Measurements from ENCODE around the gene TAAR5.

DNA sequence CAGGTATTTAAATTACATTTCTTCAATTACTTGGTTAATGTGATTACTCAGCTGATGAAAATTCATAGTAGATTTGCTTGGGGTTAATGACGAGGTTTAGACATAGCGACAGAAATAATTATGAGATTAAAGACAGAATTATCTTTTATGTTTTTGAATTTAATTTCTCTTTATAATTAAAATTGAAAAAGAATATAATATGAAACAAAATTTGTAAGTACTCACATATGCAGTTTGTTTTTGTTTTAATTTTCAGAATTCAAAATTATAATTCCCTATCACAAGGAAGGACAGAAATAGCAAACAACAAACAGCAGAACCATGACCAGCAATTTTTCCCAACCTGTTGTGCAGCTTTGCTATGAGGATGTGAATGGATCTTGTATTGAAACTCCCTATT, 37.2 kb downstream of the TAAR5 start, which contains the start of gene TAAR8:
- no peak for TF ChIP-seq POLR2A (IDR thresholded peaks at IDR 0.05)
- TF ChIP-seq, protein P1, sequence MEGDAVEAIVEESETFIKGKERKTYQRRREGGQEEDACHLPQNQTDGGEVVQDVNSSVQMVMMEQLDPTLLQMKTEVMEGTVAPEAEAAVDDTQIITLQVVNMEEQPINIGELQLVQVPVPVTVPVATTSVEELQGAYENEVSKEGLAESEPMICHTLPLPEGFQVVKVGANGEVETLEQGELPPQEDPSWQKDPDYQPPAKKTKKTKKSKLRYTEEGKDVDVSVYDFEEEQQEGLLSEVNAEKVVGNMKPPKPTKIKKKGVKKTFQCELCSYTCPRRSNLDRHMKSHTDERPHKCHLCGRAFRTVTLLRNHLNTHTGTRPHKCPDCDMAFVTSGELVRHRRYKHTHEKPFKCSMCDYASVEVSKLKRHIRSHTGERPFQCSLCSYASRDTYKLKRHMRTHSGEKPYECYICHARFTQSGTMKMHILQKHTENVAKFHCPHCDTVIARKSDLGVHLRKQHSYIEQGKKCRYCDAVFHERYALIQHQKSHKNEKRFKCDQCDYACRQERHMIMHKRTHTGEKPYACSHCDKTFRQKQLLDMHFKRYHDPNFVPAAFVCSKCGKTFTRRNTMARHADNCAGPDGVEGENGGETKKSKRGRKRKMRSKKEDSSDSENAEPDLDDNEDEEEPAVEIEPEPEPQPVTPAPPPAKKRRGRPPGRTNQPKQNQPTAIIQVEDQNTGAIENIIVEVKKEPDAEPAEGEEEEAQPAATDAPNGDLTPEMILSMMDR (IDR thresholded peaks at IDR 0.05): no peak
- TF ChIP-seq POLR2AphosphoS5 (IDR thresholded peaks at IDR 0.05): no peak
- no peak for TF ChIP-seq EP300 (IDR thresholded peaks at IDR 0.05)

Data from suprapubic skin (tissue), 4 donors.